PC-3 (cell line): ENCODE measurements around the gene ARHGEF2. TPM values are rescaled to one million over a fixed set of nuclear protein-coding genes. Genes with fewer than 3 reads are reported as not detected.

ENCODE experiments used
- ATAC-seq: fragments of 200-7000 bp; cut with Tn5 transposase; 2 replicates; pipeline ENCODE4 v1.9.1; 2020; ENCODE audit warnings: mild to moderate bottlenecking, moderate library complexity
- BruUV-seq: library from RNA; stranded (reverse); fragments of 400-500 nt; replicated peaks from 2 replicates; lab custom pipeline; 2021; lab: Mats Ljungman, UMichigan
- CTCF ChIA-PET: fragments of 300-600 bp; sonication (Branson Sonifier 250); formaldehyde crosslinking; loops from one replicate; lab custom pipeline; 2022; ENCODE audit warnings: antibody characterized with exemption; lab: Charles Lee
- POLR2A ChIA-PET: fragments of 300-600 bp; sonication (Branson Sonifier 250); formaldehyde crosslinking; loops from one replicate; lab custom pipeline; 2022; ENCODE audit warnings: antibody characterized with exemption; ENCODE audit not compliant: unreplicated experiment; lab: Charles Lee
- DNase-seq: peaks from one replicate; pipeline ENCODE4 v3.0.0-alpha.2; 2015
- H2AFZ ChIP-seq: fragments of 300-600 bp; sonication (generic); 2 replicates; pipeline ENCODE4 v1.6.0; 2016; ENCODE audit warnings: antibody characterized with exemption, low read length
- H3F3A ChIP-seq: fragments of 300-600 bp; sonication (generic); one replicate; pipeline ENCODE4 v1.6.0; 2017; ENCODE audit warnings: antibody characterized with exemption, low read length, control low read depth, mild to moderate bottlenecking; ENCODE audit not compliant: unreplicated experiment
- H3K27ac ChIP-seq: fragments of 300-600 bp; sonication (generic); 2 replicates; pipeline ENCODE4 v1.5.1; 2016; ENCODE audit warnings: mild to moderate bottlenecking, low read length
- H3K27me3 ChIP-seq: fragments of 300-600 bp; sonication (generic); 2 replicates; pipeline ENCODE4 v1.6.1; 2016; ENCODE audit warnings: low read length, mixed read lengths
- H3K36me3 ChIP-seq: fragments of 300-600 bp; sonication (generic); 2 replicates; pipeline ENCODE4 v1.6.1; 2016; ENCODE audit warnings: low read depth, mixed run types, low read length, mixed read lengths
- H3K4me1 ChIP-seq: fragments of 300-600 bp; sonication (generic); 2 replicates; pipeline ENCODE4 v1.5.1; 2016; ENCODE audit warnings: low read length; ENCODE audit not compliant: insufficient read depth
- H3K4me2 ChIP-seq: fragments of 300-600 bp; sonication (generic); 2 replicates; pipeline ENCODE4 v1.6.0; 2016; ENCODE audit warnings: low read length
- H3K4me3 ChIP-seq: fragments of 300-600 bp; sonication (generic); 2 replicates; pipeline ENCODE4 v1.5.1; 2016; ENCODE audit warnings: mild to moderate bottlenecking, low read length, mixed read lengths
- H3K79me2 ChIP-seq: fragments of 300-600 bp; sonication (generic); 2 replicates; pipeline ENCODE4 v1.6.1; 2017; ENCODE audit warnings: low read length, mixed read lengths
- H3K9ac ChIP-seq: fragments of 300-600 bp; sonication (generic); 2 replicates; pipeline ENCODE4 v1.6.0; 2016; ENCODE audit warnings: mild to moderate bottlenecking, low read length
- H3K9me2 ChIP-seq: fragments of 300-600 bp; sonication (generic); replicated peaks from 2 replicates; pipeline ENCODE4 v1.6.1; 2016; ENCODE audit warnings: mixed run types, low read length, mixed read lengths
- H3K9me3 ChIP-seq: fragments of 300-600 bp; sonication (generic); 2 replicates; pipeline ENCODE4 v1.6.1; 2016; ENCODE audit warnings: low read length, mixed read lengths
- H4K20me1 ChIP-seq: fragments of 300-600 bp; sonication (generic); 2 replicates; pipeline ENCODE4 v1.6.1; 2016; ENCODE audit warnings: low read length, mixed read lengths
- EZH2 ChIP-seq: fragments of 300-600 bp; sonication (generic); IDR thresholded peaks from one replicate; pipeline ENCODE4 v1.6.1; 2017; ENCODE audit warnings: antibody characterized with exemption, mild to moderate bottlenecking, low read length; ENCODE audit not compliant: unreplicated experiment
- EZH2phosphoT487 ChIP-seq: fragments of 300-600 bp; sonication (generic); IDR thresholded peaks from 2 replicates; pipeline ENCODE4 v1.6.1; 2018; ENCODE audit warnings: mild to moderate bottlenecking, antibody characterized with exemption, low read length, borderline replicate concordance
- intact Hi-C: fragments of 100-400 bp; cut with micrococcal nuclease; formaldehyde crosslinking; loops from 2 replicates; pipeline ENCODE4 v1.9.0; 2023
- total RNA-seq: library from RNA; depleted of rRNA; stranded (reverse); fragments of >200 nt; gene quantifications from 2 replicates; pipeline ENCODE4 v1.2.3, GENCODE V29; 2014
- TF ChIP-seq, protein P1 (sequence below): fragments of 300-600 bp; sonication (generic); conservative IDR thresholded peaks from 2 replicates; pipeline ENCODE4 v1.5.1; 2017; ENCODE audit warnings: antibody characterized with exemption, low read depth, mild to moderate bottlenecking, low read length

The ARHGEF2 gene
- total RNA-seq, 1 experiment from 2014 or later = 65.9 TPM

DNA sequence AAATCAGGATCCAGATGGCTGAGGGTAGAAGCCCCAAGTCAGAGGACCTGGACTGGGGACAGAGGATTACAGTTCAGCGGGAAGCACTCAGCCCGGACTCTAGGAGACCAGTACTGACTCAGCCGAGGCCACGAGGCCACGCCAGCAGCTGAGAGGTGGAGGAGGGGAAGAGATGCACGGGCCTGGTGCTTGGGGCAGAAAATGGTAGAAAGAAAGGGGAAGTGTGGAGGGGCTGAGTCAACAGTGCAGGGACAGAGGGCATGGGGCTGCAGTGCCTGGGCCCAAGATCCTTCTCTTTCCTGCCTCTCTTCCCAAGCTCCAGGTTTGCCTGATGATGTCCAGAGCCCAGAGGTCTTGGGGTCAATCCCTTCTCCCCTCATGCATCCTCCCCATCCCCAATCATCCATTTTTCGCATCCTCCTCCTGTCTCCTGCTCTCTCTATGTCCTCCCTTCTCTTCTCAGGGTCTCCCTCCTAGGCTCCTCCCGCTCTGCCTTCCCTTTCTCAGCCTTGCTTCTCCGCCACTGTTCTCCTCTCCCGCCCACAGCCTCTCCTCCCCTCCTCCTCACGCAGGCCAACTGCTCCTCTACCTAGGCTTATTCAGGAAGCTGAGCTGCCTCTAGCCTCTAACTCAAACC is 7.7 kb downstream of the ARHGEF2 start:
- Histone ChIP-seq H3K27ac (no peak overlapping the region), H3K27me3 (no peaks in the 10 kb centered on the region), H4K20me1 (peaks cover 20% of the 10 kb centered on the region), H3K36me3 (peaks cover 32% of the 10 kb centered on the region), H3K9me3 (no peaks in the 10 kb centered on the region), H2AFZ (no peak overlapping the region), H3F3A (no peaks in the 10 kb centered on the region), H3K9me2 (no peaks in the 10 kb centered on the region), H3K9ac (no peak overlapping the region), H3K4me1 (peaks cover 26% of the 10 kb centered on the region), H3K4me2 (no peak overlapping the region), H3K4me3 (no peak overlapping the region), H3K79me2 (peaks cover 77% of the 10 kb centered on the region)
- ChIA-PET POLR2A (no interaction called here), CTCF (no interaction called here)
- no peak for DNase-seq
- ATAC-seq = peak; percentile 47; the same call in 1 of the 2 replicates
- TF ChIP-seq, protein P1, sequence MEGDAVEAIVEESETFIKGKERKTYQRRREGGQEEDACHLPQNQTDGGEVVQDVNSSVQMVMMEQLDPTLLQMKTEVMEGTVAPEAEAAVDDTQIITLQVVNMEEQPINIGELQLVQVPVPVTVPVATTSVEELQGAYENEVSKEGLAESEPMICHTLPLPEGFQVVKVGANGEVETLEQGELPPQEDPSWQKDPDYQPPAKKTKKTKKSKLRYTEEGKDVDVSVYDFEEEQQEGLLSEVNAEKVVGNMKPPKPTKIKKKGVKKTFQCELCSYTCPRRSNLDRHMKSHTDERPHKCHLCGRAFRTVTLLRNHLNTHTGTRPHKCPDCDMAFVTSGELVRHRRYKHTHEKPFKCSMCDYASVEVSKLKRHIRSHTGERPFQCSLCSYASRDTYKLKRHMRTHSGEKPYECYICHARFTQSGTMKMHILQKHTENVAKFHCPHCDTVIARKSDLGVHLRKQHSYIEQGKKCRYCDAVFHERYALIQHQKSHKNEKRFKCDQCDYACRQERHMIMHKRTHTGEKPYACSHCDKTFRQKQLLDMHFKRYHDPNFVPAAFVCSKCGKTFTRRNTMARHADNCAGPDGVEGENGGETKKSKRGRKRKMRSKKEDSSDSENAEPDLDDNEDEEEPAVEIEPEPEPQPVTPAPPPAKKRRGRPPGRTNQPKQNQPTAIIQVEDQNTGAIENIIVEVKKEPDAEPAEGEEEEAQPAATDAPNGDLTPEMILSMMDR = no peak
- TF ChIP-seq EZH2 = no peak
- no peak for TF ChIP-seq EZH2phosphoT487
- BruUV-seq = no TSS peak
- intact Hi-C loops = no loop called here

DNA sequence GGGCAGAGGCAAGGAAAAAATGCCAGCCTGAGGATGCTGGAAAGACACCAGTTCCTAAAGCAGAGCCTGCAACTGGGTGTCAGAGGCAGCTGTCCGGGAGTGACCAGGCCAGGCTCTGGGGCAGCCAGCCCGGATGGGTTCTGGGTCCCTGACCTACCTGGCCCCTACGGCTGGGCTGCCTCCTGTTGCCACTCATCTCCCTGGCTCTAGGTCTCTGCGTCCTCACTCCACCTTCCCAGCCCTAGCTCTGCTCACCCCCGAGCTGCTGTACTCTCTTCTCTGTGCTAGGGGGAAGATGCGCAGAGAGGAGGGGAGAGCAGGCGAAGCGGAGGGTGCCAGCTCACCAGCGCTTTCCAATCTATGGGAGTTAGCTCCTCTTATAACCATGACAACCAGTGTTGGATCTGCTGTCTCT is 9.0 kb downstream of the ARHGEF2 start:
- H3K79me2 ChIP-seq = peaks cover 64% of the 10 kb centered on the region
- no peak overlapping the region for H3K4me3 ChIP-seq
- peaks cover 41% of the 10 kb centered on the region for H3K36me3 ChIP-seq
- H3K27me3 ChIP-seq = no peaks in the 10 kb centered on the region
- POLR2A ChIA-PET = no interaction called here
- no peak overlapping the region for H2AFZ ChIP-seq
- H3K9me3 ChIP-seq = no peaks in the 10 kb centered on the region
- no peak for TF ChIP-seq EZH2
- no peak for TF ChIP-seq EZH2phosphoT487
- TF ChIP-seq, protein P1 = no peak
- no peaks in the 10 kb centered on the region for H3K9me2 ChIP-seq
- intact Hi-C loops = no loop called here
- no TSS peak for BruUV-seq
- H3K4me1 ChIP-seq = peaks cover 13% of the 10 kb centered on the region; the same call in 1 of the 2 replicates
- H4K20me1 ChIP-seq = peaks cover 8% of the 10 kb centered on the region
- ATAC-seq (no peak), DNase-seq (no peak)
- H3K27ac ChIP-seq = no peak overlapping the region
- no peak overlapping the region for H3K4me2 ChIP-seq
- CTCF ChIA-PET = no interaction called here
- H3K9ac ChIP-seq = no peak overlapping the region
- H3F3A ChIP-seq = no peaks in the 10 kb centered on the region

DNA sequence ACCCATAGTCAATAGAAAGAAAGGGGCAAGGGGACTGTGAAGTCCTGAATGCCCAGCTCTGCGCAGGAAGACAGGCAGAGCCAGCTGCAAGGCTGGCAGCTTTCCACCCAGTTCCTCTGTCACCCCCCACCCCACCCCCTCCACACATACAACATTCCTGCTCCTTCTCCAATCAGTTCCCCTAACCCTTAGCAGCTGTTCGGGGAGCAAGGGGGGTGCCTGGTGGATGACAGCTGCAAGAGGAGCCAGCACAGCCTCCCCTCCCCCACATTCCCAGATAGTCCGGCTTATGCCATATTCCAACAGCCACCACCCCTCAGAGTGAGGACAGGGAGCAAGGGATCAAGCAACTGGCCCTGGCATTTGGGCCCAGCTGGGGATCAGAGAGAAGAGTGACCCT is 9.7 kb downstream of the ARHGEF2 start:
- H3K4me2 ChIP-seq = no peak overlapping the region
- TF ChIP-seq, protein P1 = no peak
- TF ChIP-seq EZH2phosphoT487 (no peak), EZH2 (no peak)
- intact Hi-C loops = no loop called here
- H3K9me3 ChIP-seq = no peaks in the 10 kb centered on the region
- peaks cover 57% of the 10 kb centered on the region for H3K79me2 ChIP-seq
- H3K9me2 ChIP-seq = no peaks in the 10 kb centered on the region
- ATAC-seq (no peak), DNase-seq (no peak)
- CTCF ChIA-PET = no interaction called here
- POLR2A ChIA-PET = no interaction called here
- peaks cover 44% of the 10 kb centered on the region for H3K36me3 ChIP-seq
- no peak overlapping the region for H3K4me3 ChIP-seq
- H3F3A ChIP-seq = no peaks in the 10 kb centered on the region
- no peak overlapping the region for H3K9ac ChIP-seq
- H3K4me1 ChIP-seq = peaks cover 12% of the 10 kb centered on the region; the same call in 1 of the 2 replicates
- BruUV-seq = no TSS peak
- H4K20me1 ChIP-seq = peaks cover 3% of the 10 kb centered on the region; the same call in 1 of the 2 replicates
- no peaks in the 10 kb centered on the region for H3K27me3 ChIP-seq
- no peak overlapping the region for H3K27ac ChIP-seq
- no peak overlapping the region for H2AFZ ChIP-seq
